Astrocyte of the hippocampus (primary cell): ENCODE results near the gene CCDC175.
A peak's percentile ranks its signal among the peaks of the same experiment; 100 is the strongest.

Experiments used
- DNase-seq: peaks from one replicate; pipeline ENCODE4 v3.0.0; 2011; ENCODE audit warnings: low read depth, low spot score

CCDC175 gene

GRCh38 chr14:59576332-59577294 is at the start of gene CCDC175:
Gene CCDC175, minus strand, starts transcription at chr14:59576812. Its CDS starts 37 bp downstream, at chr14:59576775.
- DNase-seq = peak; percentile 95

- DNase-seq = no peak
Observed at GRCh38 chr14:59622631-59623030, 46.0 kb upstream of the CCDC175 start.

- DNase-seq = no peak
Observed at GRCh38 chr14:59619061-59619460, 42.4 kb upstream of the CCDC175 start.

- DNase-seq = no peak
Observed at GRCh38 chr14:59601056-59601455, 24.4 kb upstream of the CCDC175 start.

GRCh38 chr14:59600211-59600945 is 23.8 kb upstream of the CCDC175 start:
- DNase-seq = no peak

GRCh38 chr14:59595071-59595470 is 18.5 kb upstream of the CCDC175 start:
- DNase-seq = no peak

- no peak for DNase-seq
Observed at GRCh38 chr14:59591641-59592370, 15.2 kb upstream of the CCDC175 start.

- DNase-seq = no peak
Observed at GRCh38 chr14:59588101-59588500, 11.5 kb upstream of the CCDC175 start.

GRCh38 chr14:59585891-59586554 is 9.4 kb upstream of the CCDC175 start:
- DNase-seq = peak; percentile 82

- DNase-seq = peak; percentile 65
Observed at GRCh38 chr14:59583755-59584154, 7.1 kb upstream of the CCDC175 start.

- DNase-seq = no peak
Observed at GRCh38 chr14:59582845-59583509, 6.4 kb upstream of the CCDC175 start.

GRCh38 chr14:59582161-59582560 is 5.5 kb upstream of the CCDC175 start:
- DNase-seq = no peak

GRCh38 chr14:59580911-59581310 is 4.3 kb upstream of the CCDC175 start:
- no peak for DNase-seq

- DNase-seq = no peak
Observed at GRCh38 chr14:59570122-59570521, 6.5 kb downstream of the CCDC175 start.

GRCh38 chr14:59566725-59567124 is 9.9 kb downstream of the CCDC175 start:
- DNase-seq = no peak

GRCh38 chr14:59566296-59566695 is 10.3 kb downstream of the CCDC175 start:
- DNase-seq = no peak

- no peak for DNase-seq
Observed at GRCh38 chr14:59565087-59565486, 11.5 kb downstream of the CCDC175 start.

- no peak for DNase-seq
Observed at GRCh38 chr14:59564366-59564765, 12.2 kb downstream of the CCDC175 start.

- DNase-seq = no peak
Observed at GRCh38 chr14:59547310-59547709, 29.3 kb downstream of the CCDC175 start.

- no peak for DNase-seq
Observed at GRCh38 chr14:59543873-59544272, 32.7 kb downstream of the CCDC175 start.

GRCh38 chr14:59541731-59542130 is 34.9 kb downstream of the CCDC175 start:
- no peak for DNase-seq
